T47D (cell line): Measurements from ENCODE around the gene FBXW8.

Source experiments
- DNase-seq, 2 experiments: peaks; one replicate each; pipeline versions ENCODE4 v3.0.0 to v3.0.0-alpha.2; 2011 to 2012; ENCODE audit warnings: low read depth in 1 of 2, low spot score in 1 of 2
- JUND ChIP-seq: IDR thresholded peaks from 2 replicates; pipeline ENCODE4 v1.6.1; 2012; ENCODE audit warnings: low read depth
- in situ Hi-C: cut with HindIII; loops from 2 replicates; pipeline ENCODE4 v1.10.0; 2016; ENCODE audit warnings: low sequenced_read_pairs, low pct_unique_long_range_greater_than_20kb

Gene FBXW8

GRCh38 chr12:117042171-117042842 lies 131.6 kb downstream of the FBXW8 start:
- in situ Hi-C loops, result no loop called here
- no peak for DNase-seq
- TF ChIP-seq JUND, result no peak

- in situ Hi-C loops, result no loop called here
- no peak for TF ChIP-seq JUND
- DNase-seq, result no peak
These were observed 132.1 kb downstream of the FBXW8 start for GRCh38 chr12:117042862-117043261.

GRCh38 chr12:117044311-117044710 lies 133.6 kb downstream of the FBXW8 start:
- no peak for DNase-seq
- TF ChIP-seq JUND, result no peak
- in situ Hi-C loops, result no loop called here

DNA sequence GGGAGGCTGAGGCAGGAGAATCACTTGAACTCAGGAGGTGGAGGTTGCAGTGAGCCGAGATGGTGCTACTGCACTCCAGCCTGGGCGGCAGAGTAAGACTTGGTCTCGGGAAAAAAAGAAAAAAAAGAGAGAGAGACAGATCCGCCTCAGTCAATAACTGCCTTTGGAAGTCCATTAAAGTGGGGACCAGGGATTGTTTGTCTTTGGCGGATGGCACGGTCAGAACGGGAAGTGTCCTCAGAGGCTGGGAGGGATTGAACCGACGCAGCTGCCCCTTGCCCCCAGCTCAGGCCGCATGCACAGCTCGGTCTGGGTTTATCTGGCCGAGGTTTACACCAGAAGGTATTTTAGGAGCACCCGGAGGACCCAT lies 134.0 kb downstream of the FBXW8 start:
- TF ChIP-seq JUND, result no peak
- in situ Hi-C loops, result no loop called here
- DNase-seq, result no peak

DNA sequence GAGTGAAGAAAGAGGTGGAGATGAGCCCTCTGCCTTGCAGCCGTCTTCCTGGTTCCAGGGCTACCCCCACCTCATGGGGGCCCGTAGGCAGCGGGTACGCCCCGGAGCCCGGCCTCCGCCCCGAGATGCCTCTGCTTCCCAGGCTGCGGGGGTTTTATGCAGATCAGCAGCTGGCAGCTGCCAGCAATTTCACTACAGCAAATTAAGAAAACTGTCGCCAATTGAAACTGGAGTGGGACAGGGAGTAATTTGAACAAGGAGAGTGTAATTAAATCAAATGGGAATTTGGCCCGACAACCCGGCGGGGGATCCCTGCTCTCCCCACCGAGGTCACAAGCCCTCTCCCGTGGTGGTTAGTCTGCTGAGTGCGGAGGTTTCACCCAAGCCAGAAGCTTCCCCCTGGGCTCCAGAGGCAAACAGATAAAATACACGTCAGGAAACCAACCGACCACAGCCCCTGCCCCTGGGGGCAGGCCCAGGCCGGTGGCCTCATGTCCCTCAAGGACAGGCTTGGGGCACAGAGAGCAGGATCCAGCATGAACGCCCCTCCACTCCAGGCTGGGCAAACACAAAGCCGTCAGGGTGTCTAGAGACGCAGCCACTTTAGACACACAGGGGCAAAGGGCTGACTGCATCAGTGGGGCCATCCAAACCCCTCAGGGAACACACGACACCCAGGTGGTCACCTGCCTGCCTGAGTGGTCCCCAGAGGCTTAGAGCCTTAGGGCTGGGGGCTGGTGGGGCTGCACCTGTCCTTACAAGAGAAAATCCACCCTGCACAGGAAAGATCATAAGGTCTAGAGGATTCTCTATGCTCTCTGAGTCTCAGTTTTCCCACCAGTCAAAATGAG lies 134.6 kb downstream of the FBXW8 start:
- in situ Hi-C loops, result no loop called here
- no peak for DNase-seq
- no peak for TF ChIP-seq JUND

- TF ChIP-seq JUND, result no peak
- in situ Hi-C loops, result no loop called here
- DNase-seq, result no peak
These were observed 135.2 kb downstream of the FBXW8 start for GRCh38 chr12:117046011-117046369.

GRCh38 chr12:117046425-117046824 lies 135.7 kb downstream of the FBXW8 start:
- no peak for TF ChIP-seq JUND
- no peak for DNase-seq
- in situ Hi-C loops, result no loop called here

DNA sequence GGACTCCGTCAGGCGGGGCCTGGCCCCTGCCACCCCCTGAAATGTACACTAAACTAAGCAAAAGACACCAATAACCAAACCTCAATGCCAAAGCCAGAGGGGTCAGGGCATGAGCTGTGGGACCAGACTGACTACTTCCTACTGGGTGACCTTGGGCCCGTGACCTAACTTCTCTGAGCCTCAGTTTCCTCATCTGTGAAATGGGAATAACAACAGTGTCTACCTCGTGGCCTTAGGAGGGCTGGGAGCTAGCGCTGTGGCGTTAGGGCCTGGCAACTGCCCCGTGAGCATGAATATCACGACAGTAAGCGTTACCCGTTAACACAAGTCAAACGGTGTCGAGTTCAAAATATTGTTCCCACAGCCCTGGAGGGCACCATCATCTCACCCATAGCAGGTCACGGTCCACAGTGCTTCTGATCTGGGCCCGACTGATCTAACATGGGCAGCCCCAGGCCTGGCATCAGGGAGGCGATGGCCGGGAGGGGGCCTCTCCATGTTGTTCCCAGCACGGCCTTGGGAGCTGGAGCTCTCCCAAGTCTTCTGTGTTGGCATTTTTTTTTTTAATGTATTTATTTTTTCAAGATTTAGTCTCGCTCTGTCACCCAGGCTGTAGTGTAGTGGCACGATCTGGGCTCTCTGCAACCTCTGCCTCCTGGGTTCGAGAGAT lies 136.2 kb downstream of the FBXW8 start:
- no peak for DNase-seq
- TF ChIP-seq JUND, result no peak
- in situ Hi-C loops, result no loop called here

GRCh38 chr12:117047810-117048584 lies 137.2 kb downstream of the FBXW8 start:
- DNase-seq, result peak in 1 of 2 experiments; percentile 42
- in situ Hi-C loops, result no loop called here
- no peak for TF ChIP-seq JUND

DNA sequence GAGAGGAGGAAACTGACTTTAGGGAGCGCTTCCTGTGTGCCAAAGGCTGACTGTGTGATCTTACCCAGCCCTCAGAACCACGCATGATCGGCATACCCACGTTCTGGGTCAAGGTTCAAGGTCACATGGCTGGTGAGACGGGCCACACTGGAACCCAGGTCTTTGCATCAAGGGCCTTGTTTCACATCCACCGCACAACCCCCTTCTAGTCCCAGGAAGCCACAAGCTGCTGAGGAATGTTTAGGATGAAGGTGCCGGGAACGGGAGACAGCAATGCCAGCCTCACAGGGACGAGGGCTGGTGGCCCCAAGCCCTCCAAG lies 137.8 kb downstream of the FBXW8 start:
- no peak for DNase-seq
- no peak for TF ChIP-seq JUND
- in situ Hi-C loops, result no loop called here

GRCh38 chr12:117049295-117049694 lies 138.5 kb downstream of the FBXW8 start:
- DNase-seq, result no peak
- TF ChIP-seq JUND, result no peak
- in situ Hi-C loops, result no loop called here

- TF ChIP-seq JUND, result no peak
- in situ Hi-C loops, result no loop called here
- DNase-seq, result no peak
These were observed 139.3 kb downstream of the FBXW8 start for GRCh38 chr12:117050060-117050459.
